Endodermal cell (in vitro differentiated cells): ENCODE data around the gene MTM1. TPM values are rescaled to one million over a fixed set of nuclear protein-coding genes. Genes with fewer than 3 reads are reported as not detected.

Experiments used
- DNase-seq: peaks from one replicate; pipeline ENCODE4 v3.0.0-alpha.2; 2017
- H3K27ac ChIP-seq: 2 replicates; pipeline ENCODE4 v1.5.1; 2013; ENCODE audit warnings: mild to moderate bottlenecking, low read depth, low read length, moderate library complexity
- H3K27me3 ChIP-seq: 2 replicates; pipeline ENCODE4 v1.6.1; 2013; ENCODE audit warnings: mild to moderate bottlenecking, low read length, moderate library complexity; ENCODE audit not compliant: insufficient read depth, control insufficient read depth, poor library complexity, severe bottlenecking
- H3K36me3 ChIP-seq: 2 replicates; pipeline ENCODE4 v1.7.0; 2013; ENCODE audit warnings: mild to moderate bottlenecking, low read length, moderate library complexity; ENCODE audit not compliant: control insufficient read depth, insufficient read depth
- H3K4me1 ChIP-seq: one replicate; pipeline ENCODE4 v1.7.0; 2013; ENCODE audit warnings: low read length; ENCODE audit not compliant: control insufficient read depth, insufficient read depth
- H3K4me3 ChIP-seq: 2 replicates; pipeline ENCODE4 v1.5.1; 2013; ENCODE audit warnings: mild to moderate bottlenecking, low read length, moderate library complexity
- H3K9ac ChIP-seq: 2 replicates; pipeline ENCODE4 v1.6.1; 2013; ENCODE audit warnings: mild to moderate bottlenecking, low read length, moderate library complexity; ENCODE audit not compliant: poor library complexity, severe bottlenecking; ENCODE audit errors: extremely low read depth
- H3K9me3 ChIP-seq: 2 replicates; pipeline ENCODE4 v1.6.1; 2013; ENCODE audit warnings: mild to moderate bottlenecking, low read length, moderate library complexity; ENCODE audit not compliant: control insufficient read depth
- H3K27ac Mint-ChIP-seq: 2 replicates; pipeline ENCODE4 v1.8.0; 2020; ENCODE audit warnings: mixed read lengths
- H3K27me3 Mint-ChIP-seq: 2 replicates; pipeline ENCODE4 v1.8.0; 2021; ENCODE audit warnings: mild to moderate bottlenecking, mixed read lengths; ENCODE audit not compliant: insufficient read depth
- H3K36me3 Mint-ChIP-seq: 2 replicates; pipeline ENCODE4 v1.8.0; 2020; ENCODE audit warnings: low read depth, mixed read lengths
- H3K4me1 Mint-ChIP-seq: 2 replicates; pipeline ENCODE4 v1.8.0; 2020; ENCODE audit warnings: mixed read lengths
- H3K4me3 Mint-ChIP-seq: 2 replicates; pipeline ENCODE4 v1.8.0; 2020; ENCODE audit warnings: mild to moderate bottlenecking, moderate library complexity, mixed read lengths
- H3K9me3 Mint-ChIP-seq: 2 replicates; pipeline ENCODE4 v1.8.0; 2020; ENCODE audit warnings: mild to moderate bottlenecking, mixed read lengths
- WGBS, 2 experiments: methylation state at CpG; one replicate each; pipeline versions ENCODE4 v1.1.5 to v1.1.7; 2013; ENCODE audit warnings: missing lambda C conversion rate in 2 of 2, mixed read lengths in 1 of 2; ENCODE audit not compliant: insufficient coverage in 1 of 2, insufficient read length in 1 of 2; 5-methylcytosine and 5-hydroxymethylcytosine counted together
- total RNA-seq, 2 donors: library from RNA; stranded (reverse); fragmentation: NEBNext Ultra II Directional in 1 of 2; extraction: Animal tissue kit (Norgen Biotek cat#: 25700) in 1 of 2; gene quantifications; 2 replicates in 1 of 2; 3 replicates in 1 of 2; pipeline ENCODE4 v1.2.1, GENCODE V29; 2021
- TF ChIP-seq, protein P1 (sequence below): fragments of 200-600 bp; sonication (generic); conservative IDR thresholded peaks from 2 replicates; pipeline ENCODE4 v1.5.0; 2021; ENCODE audit warnings: antibody characterized with exemption, mild to moderate bottlenecking

The MTM1 gene
- total RNA-seq, 2 donors from 2014 or later = 5.9 to 9.8 TPM

DNA sequence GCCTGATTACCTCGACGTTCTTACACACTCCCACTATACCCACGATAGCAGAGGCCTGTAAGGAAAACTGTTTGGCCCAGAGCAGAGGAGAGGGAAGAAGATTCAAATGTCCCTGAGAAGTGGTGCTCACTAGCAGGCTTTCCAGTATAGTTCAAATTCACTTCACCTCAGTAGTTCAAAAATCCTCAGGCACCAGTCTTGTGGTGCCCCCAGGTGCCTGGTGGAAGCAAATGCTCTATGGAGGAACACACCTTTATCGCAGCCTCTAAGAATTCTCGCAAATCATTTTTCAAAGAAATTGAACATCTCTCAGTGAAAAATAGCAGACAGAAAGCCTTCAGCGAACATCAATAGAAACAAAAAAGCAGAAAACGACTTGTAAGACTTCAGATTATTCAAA, 112.6 kb downstream of the MTM1 start:
- H3K4me1 Mint-ChIP-seq = no peaks in the 10 kb centered on the region
- H3K9ac ChIP-seq = no peak overlapping the region
- no peak overlapping the region for H3K4me3 Mint-ChIP-seq
- H3K36me3 Mint-ChIP-seq = no peaks in the 10 kb centered on the region
- peak; percentile 65 for DNase-seq
- H3K4me1 ChIP-seq = no peaks in the 10 kb centered on the region
- H3K27me3 ChIP-seq = no peaks in the 10 kb centered on the region
- 41% methylated on average over 5 of the region's 7 CpGs; no CpG with 5 or more reads in 1 of the 2 experiments for WGBS, 2 experiments
- H3K27ac ChIP-seq = no peak overlapping the region
- H3K4me3 ChIP-seq = no peak overlapping the region
- peaks cover 53% of the 10 kb centered on the region for H3K9me3 Mint-ChIP-seq
- no peak overlapping the region for H3K27ac Mint-ChIP-seq
- H3K27me3 Mint-ChIP-seq = no peaks in the 10 kb centered on the region
- H3K9me3 ChIP-seq = no peaks in the 10 kb centered on the region
- TF ChIP-seq, protein P1, sequence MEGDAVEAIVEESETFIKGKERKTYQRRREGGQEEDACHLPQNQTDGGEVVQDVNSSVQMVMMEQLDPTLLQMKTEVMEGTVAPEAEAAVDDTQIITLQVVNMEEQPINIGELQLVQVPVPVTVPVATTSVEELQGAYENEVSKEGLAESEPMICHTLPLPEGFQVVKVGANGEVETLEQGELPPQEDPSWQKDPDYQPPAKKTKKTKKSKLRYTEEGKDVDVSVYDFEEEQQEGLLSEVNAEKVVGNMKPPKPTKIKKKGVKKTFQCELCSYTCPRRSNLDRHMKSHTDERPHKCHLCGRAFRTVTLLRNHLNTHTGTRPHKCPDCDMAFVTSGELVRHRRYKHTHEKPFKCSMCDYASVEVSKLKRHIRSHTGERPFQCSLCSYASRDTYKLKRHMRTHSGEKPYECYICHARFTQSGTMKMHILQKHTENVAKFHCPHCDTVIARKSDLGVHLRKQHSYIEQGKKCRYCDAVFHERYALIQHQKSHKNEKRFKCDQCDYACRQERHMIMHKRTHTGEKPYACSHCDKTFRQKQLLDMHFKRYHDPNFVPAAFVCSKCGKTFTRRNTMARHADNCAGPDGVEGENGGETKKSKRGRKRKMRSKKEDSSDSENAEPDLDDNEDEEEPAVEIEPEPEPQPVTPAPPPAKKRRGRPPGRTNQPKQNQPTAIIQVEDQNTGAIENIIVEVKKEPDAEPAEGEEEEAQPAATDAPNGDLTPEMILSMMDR = peak; percentile 71
- H3K36me3 ChIP-seq = no peaks in the 10 kb centered on the region

DNA sequence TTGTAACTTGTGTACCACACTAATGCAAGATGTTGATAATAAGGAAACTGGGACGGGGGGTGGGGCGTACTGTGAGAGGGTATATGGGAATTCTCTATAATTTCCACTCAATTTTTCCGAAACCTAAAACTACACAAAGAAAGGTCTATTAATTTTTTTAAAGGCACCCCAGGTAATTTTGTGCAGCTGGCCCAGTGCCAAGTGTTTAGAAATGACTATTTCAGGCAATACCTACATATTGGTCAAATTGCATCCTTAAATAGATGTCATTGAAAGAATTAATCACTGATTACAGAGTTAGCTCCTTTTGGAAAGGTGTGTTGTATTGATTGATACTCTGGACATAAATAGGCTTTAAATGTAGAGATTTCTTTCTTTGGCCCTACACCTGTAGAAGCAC, 114.7 kb downstream of the MTM1 start:
- no peaks in the 10 kb centered on the region for H3K36me3 Mint-ChIP-seq
- no peak overlapping the region for H3K9ac ChIP-seq
- DNase-seq = no peak
- no CpG with 5 or more reads among the region's 3 CpGs for WGBS, 2 experiments
- H3K27ac ChIP-seq = no peak overlapping the region
- H3K9me3 Mint-ChIP-seq = peaks cover 47% of the 10 kb centered on the region
- no peaks in the 10 kb centered on the region for H3K9me3 ChIP-seq
- H3K27ac Mint-ChIP-seq = no peak overlapping the region
- H3K36me3 ChIP-seq = no peaks in the 10 kb centered on the region
- H3K4me3 ChIP-seq = no peak overlapping the region
- no peaks in the 10 kb centered on the region for H3K27me3 ChIP-seq
- no peaks in the 10 kb centered on the region for H3K4me1 ChIP-seq
- H3K4me1 Mint-ChIP-seq = no peaks in the 10 kb centered on the region
- H3K4me3 Mint-ChIP-seq = no peak overlapping the region
- TF ChIP-seq, protein P1 = no peak
- H3K27me3 Mint-ChIP-seq = no peaks in the 10 kb centered on the region

DNA sequence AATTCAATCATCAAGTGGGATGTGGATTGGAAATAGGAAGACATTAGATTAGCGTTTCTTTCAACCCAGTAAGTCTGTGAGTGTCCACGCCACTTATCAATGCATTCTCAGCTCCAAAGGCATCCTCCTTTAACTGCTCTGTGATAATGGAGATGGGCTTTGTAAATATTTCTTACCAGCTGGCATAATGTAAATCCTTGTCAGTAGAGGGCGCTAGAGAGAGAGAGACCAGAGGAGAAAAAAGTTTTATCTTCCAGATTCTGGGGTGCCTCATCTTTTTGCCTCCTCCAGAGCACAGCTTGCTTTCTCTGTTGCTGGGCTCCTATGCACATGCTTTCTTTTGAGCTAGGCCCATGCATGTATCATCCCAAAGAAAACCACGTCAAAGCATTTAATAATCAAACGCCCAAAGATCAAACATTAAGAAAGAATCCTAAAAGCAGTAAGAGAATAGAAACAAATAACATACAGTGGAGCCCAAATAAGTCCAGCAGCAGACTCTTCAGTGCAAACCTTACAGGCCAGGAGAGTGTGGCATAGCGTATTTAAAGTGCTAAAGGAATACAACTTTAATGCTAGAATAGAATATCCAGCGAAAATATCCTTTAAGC, 115.2 kb downstream of the MTM1 start:
- Mint-ChIP-seq H3K4me3 (no peak overlapping the region), H3K36me3 (no peaks in the 10 kb centered on the region), H3K27ac (no peak overlapping the region), H3K4me1 (no peaks in the 10 kb centered on the region), H3K9me3 (peaks cover 42% of the 10 kb centered on the region), H3K27me3 (no peaks in the 10 kb centered on the region)
- 58% methylated on average over 6 of the region's 7 CpGs; no CpG with 5 or more reads in 1 of the 2 experiments for whole genome bisulfite sequencing, 2 experiments
- H3K36me3 ChIP-seq = no peaks in the 10 kb centered on the region
- H3K27ac ChIP-seq = no peak overlapping the region
- TF ChIP-seq, protein P1 = peak; percentile 78
- no peak overlapping the region for H3K4me3 ChIP-seq
- no peaks in the 10 kb centered on the region for H3K4me1 ChIP-seq
- DNase-seq = no peak
- no peaks in the 10 kb centered on the region for H3K27me3 ChIP-seq
- no peaks in the 10 kb centered on the region for H3K9me3 ChIP-seq
- H3K9ac ChIP-seq = no peak overlapping the region
